Measurements from ENCODE around the gene NPR1.

Gene NPR1

DNA sequence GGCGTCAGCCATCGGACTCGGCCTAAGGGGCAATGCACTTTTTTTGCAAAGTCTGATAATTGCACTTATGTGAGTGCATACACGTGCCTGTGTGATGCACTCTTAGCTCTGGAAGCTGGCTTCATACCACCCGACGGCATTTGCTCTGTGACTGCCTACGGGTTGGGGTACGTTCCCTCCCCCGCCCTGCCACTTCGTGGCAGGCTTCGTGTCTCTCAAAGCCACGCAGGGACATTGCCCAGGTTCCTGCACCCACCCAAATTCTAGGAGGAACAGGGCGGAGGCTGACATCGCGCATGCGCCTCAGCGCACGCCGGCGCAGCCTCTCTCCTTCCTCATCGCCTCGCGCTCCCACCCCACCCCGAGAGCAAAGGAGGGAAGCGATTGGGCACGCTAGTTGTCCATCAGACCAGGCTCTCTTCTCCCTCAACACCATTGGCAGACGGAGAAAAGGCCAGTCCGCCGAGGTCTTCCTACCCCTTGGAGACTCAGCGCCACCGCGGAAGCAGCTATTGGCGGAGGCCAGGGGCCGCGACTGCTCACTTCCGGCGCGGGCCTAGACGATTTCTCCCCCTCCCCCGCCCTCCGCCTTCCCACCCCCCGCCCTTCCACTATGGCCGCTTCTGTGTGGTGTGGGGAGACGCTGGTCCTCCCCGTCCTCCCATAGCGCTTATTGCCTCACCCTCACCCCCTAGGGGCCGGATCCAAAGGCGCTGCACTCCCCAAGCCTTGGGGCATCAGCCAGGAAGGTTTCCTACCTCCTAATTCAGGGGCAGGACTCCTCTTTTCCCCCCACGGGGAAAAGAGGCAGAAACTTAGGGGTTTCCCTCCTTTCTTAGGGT lies 49.2 kb downstream of the NPR1 start, which contains the start of gene INTS3:
TSS of gene INTS3 (plus strand) at position 588 of the 842 bp plus-strand sequence. CDS start 585 bp downstream, outside the sequence.
- DNase-seq (ENCODE audit: low read depth): peak; percentile 100

DNA sequence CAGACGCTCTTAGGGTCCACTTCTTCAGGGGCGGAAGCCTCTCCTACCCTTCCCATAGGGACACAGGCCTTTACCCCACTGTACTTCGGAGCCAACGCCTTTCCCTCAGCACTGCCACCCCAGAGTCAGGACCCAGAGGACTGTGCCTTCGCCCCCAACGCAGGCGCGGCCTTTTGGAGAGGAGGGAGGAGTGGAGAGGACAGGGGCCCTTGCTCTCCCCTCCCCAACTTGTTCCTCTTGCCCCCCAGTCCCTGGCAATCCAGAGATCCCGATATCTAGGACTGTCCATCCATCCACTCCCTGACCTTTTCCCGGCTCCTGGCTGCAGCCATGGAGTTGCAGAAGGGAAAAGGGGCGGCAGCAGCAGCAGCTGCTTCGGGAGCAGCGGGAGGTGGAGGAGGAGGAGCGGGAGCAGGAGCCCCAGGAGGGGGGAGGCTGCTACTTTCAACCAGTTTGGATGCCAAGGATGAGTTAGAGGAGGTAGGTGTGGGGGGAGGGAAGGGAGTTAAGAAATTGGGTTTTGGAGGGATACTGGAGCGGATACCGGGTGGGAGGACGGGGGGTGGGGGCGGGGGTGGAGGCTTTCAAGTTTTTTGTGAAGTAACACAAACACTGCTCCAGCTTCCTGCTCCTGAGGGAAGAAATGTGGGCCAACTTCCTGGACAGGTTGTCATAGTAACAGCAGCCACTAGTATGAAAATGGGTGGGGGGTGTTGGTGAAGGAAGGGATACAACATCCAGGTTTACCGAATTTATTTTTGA lies 50.0 kb downstream of the NPR1 start:
- peak; percentile 47 for DNase-seq (ENCODE audit: low read depth)

DNA sequence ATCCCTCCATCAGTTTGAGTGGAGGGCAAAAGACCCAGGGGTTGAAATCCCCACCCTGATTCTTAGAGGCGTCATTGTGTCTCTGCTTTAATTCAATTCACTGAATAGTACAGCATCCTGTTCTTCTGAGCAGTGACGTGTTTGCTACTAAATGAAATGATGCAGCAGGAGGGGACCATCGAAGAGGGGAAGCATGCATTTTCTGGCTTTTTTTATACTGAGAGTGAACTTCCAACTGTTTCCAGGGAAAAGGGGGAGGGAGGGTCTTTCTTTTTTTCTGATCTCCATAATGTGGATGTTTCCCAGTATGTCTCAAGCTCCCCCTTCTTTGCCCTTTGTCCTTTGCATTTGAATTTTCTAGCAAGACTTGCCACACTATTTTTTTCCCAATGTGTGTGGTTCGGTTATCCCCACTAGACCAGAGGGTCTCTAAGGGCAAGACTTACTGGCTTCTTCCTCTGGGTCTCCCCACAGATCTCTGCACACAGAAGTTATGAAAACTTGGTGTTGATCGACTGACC lies 52.0 kb downstream of the NPR1 start:
- no peak for DNase-seq (ENCODE audit: low read depth)

DNA sequence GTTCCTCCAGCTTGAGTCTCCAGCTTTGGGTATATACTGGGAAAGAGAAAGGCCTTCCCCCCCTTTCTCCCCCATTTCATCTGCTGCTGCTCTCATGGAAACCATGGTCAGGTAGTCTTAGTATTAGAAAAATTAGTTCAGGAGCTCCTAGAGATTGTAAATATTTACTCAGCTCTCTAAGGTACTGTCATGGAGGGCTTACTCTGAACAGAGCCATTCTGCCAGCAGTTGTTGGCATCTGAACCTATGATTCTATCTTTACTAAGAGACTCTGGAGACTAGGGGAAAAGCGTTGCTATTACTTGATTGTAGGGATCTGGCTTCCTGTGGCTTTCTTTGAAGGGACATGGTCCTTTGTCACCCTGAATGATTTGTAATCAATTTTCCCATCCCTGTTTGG lies 55.5 kb downstream of the NPR1 start:
- no peak for DNase-seq (ENCODE audit: low read depth)

DNA sequence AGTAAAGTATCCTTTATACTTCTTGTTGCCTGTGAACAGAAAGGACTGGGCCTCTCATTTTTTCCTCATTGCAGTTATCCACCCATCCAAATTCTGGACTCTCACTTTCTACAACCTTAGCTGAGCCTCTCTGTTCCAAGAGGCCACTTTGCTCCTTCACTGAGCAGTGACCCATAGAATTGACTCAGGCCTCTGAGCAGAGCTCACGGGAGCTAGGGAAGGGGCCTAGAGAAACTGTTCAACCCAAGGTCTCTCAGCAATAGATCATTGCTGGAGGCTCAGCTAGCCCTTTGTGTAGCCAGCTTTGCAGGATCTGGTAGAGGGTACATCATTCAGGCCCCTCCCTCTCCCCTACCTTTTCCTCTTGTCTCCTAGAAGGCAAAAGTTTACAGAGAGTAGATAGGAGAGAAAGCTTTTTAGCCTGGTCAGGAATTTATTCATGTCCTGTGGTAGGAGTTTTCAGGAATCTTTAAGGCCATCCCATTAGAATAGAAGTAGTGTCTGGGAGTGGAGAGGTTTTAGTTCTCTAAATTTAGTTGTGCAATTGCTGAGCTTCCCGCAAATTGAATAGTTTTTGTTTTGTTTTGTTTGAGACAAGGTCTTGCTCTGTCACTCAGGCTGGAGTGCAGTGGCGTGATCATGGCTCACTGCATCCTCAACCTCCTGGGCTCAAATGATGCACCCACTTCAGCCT lies 56.1 kb downstream of the NPR1 start:
- no peak for DNase-seq (ENCODE audit: low read depth)

DNA sequence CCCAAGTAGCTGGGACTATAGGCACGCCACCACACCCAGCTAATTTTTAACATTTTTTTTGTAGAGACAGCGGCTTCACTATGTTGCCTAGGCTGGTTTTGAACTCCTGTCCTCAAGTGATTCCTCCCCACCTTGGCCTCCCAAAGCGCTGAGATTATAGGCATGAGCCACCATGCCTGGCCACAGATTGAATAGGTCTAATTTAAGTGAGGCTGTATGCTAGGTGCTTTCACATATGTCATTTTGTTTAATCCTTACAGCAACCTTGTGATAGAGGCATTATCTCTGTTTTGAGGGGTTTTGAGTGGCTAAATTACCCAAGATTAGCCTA lies 56.6 kb downstream of the NPR1 start:
- DNase-seq (ENCODE audit: low read depth): no peak

DNA sequence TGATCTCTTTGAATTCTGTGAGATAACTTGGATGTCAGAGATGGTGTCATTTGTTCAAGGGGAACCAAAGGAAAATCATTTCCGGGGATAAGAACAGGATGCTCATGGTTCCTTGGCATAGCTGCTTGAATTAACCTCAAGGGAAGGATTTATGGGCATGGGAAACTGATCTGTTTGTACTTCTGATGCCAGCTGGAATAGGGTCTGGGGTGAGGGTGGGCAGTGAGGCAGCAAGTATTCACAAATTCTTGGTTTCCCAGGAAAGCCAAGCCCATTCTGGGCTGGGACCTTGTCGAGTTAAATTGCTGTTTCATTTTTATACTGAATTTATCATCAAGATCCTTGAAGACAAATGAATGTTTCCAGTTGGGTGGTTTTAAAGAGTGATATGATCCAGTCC lies 63.5 kb downstream of the NPR1 start:
- DNase-seq (ENCODE audit: low read depth): no peak

DNA sequence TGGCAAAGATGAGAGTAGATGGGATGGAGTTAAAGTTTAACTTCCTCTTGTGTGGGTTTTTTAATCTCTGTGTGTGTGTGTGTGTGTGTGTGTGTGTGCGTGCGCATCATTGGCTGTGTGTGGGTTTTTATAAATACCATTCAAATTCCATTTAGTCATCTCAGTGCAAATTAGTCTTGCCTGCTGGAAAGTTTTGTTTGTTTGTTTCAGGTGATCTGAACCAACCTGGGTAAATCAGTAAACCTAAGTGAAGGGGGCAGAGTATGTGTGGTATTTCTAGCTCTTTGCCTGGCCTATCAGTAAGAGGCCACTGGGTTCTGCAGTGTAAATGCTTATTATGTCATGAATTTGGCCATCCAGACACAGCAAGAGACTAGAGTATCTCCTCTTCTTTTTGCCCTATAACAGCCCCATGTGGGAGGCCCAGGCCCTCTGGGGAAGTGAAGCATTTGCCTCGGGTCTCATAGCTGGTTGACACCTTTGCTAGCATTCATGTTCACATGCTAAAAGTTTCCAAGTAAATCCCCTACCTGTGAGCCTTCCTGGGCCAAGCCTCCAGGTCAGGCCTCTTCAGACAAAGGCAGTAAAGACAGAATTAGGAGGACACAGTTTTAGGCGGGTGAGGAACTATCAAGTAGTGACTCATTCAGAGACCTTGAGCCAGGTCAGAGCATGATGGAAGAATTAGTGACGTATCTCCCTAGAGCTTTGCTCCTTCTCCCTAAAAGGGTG lies 64.1 kb downstream of the NPR1 start:
- peak; percentile 88 for DNase-seq (ENCODE audit: low read depth)
